Nephron progenitor cell (in vitro differentiated cells): ENCODE measurements around the gene NCR2.

Source experiments
- DNase-seq: peaks from one replicate; pipeline ENCODE4 v3.0.0; 2021
- H3K27ac Mint-ChIP-seq: 2 replicates; pipeline ENCODE4 v1.8.0; 2021; ENCODE audit warnings: mild to moderate bottlenecking, moderate library complexity, mixed read lengths
- H3K27me3 Mint-ChIP-seq: 2 replicates; pipeline ENCODE4 v1.8.0; 2021; ENCODE audit warnings: mild to moderate bottlenecking, low read depth, mixed read lengths; ENCODE audit not compliant: poor library complexity
- H3K36me3 Mint-ChIP-seq: 2 replicates; pipeline ENCODE4 v1.8.0; 2021; ENCODE audit warnings: low read depth, mixed read lengths
- H3K4me1 Mint-ChIP-seq: 2 replicates; pipeline ENCODE4 v1.8.0; 2021; ENCODE audit warnings: mixed read lengths
- H3K4me3 Mint-ChIP-seq: 2 replicates; pipeline ENCODE4 v1.8.0; 2021; ENCODE audit warnings: mild to moderate bottlenecking, moderate library complexity, mixed read lengths
- H3K9me3 Mint-ChIP-seq: 2 replicates; pipeline ENCODE4 v1.8.0; 2021; ENCODE audit warnings: mild to moderate bottlenecking, moderate library complexity, mixed read lengths
- TF ChIP-seq, protein P1 (sequence below): fragments of 200-600 bp; sonication (generic); IDR thresholded peaks from 2 replicates; pipeline ENCODE4 v1.5.0; 2021; ENCODE audit warnings: antibody characterized with exemption

Gene NCR2

DNA sequence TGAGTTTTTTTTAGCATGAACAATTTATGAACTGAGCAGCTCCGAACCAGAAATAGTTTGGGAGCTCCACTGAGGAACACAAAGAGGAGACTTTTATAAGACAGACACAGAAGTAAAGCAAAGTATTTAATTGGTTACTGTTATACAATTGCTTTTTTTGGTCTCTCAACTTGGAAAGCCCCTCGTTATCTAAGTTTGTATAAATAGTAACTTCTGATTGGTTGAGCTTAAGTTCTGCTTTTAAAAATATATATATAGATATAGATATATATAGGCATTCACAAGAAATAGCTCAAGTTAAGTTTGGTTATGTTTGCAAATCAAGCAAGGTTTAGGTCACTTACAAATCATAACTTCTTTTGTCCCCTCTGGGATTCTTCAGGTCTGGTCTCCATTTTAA lies 20.2 kb upstream of the NCR2 start:
- peaks cover 23% of the 10 kb centered on the region for H3K4me1 Mint-ChIP-seq
- no peak for DNase-seq
- H3K27ac Mint-ChIP-seq = no peak overlapping the region
- no peaks in the 10 kb centered on the region for H3K9me3 Mint-ChIP-seq
- H3K4me3 Mint-ChIP-seq = no peak overlapping the region
- peaks cover 40% of the 10 kb centered on the region for H3K27me3 Mint-ChIP-seq
- TF ChIP-seq, protein P1, sequence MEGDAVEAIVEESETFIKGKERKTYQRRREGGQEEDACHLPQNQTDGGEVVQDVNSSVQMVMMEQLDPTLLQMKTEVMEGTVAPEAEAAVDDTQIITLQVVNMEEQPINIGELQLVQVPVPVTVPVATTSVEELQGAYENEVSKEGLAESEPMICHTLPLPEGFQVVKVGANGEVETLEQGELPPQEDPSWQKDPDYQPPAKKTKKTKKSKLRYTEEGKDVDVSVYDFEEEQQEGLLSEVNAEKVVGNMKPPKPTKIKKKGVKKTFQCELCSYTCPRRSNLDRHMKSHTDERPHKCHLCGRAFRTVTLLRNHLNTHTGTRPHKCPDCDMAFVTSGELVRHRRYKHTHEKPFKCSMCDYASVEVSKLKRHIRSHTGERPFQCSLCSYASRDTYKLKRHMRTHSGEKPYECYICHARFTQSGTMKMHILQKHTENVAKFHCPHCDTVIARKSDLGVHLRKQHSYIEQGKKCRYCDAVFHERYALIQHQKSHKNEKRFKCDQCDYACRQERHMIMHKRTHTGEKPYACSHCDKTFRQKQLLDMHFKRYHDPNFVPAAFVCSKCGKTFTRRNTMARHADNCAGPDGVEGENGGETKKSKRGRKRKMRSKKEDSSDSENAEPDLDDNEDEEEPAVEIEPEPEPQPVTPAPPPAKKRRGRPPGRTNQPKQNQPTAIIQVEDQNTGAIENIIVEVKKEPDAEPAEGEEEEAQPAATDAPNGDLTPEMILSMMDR = no peak
- no peaks in the 10 kb centered on the region for H3K36me3 Mint-ChIP-seq

GRCh38 chr6:41315943-41316620 lies 19.3 kb upstream of the NCR2 start:
- no peak for DNase-seq

GRCh38 chr6:41318261-41318653 lies 17.2 kb upstream of the NCR2 start:
- peaks cover 14% of the 10 kb centered on the region for H3K4me1 Mint-ChIP-seq
- H3K27me3 Mint-ChIP-seq = peaks cover 34% of the 10 kb centered on the region
- H3K36me3 Mint-ChIP-seq = no peaks in the 10 kb centered on the region
- peak overlapping the region; percentile 72 for H3K4me3 Mint-ChIP-seq
- H3K9me3 Mint-ChIP-seq = no peaks in the 10 kb centered on the region
- DNase-seq = no peak
- no peak overlapping the region for H3K27ac Mint-ChIP-seq
- TF ChIP-seq, protein P1 = no peak

More at GRCh38 chr6:41315943-41316620, 19.3 kb upstream of the NCR2 start:
- H3K4me3 Mint-ChIP-seq = no peak overlapping the region
- peaks cover 23% of the 10 kb centered on the region for H3K4me1 Mint-ChIP-seq
- no peak overlapping the region for H3K27ac Mint-ChIP-seq
- H3K36me3 Mint-ChIP-seq = no peaks in the 10 kb centered on the region
- H3K27me3 Mint-ChIP-seq = peaks cover 40% of the 10 kb centered on the region
- TF ChIP-seq, protein P1 = no peak
- no peaks in the 10 kb centered on the region for H3K9me3 Mint-ChIP-seq

DNA sequence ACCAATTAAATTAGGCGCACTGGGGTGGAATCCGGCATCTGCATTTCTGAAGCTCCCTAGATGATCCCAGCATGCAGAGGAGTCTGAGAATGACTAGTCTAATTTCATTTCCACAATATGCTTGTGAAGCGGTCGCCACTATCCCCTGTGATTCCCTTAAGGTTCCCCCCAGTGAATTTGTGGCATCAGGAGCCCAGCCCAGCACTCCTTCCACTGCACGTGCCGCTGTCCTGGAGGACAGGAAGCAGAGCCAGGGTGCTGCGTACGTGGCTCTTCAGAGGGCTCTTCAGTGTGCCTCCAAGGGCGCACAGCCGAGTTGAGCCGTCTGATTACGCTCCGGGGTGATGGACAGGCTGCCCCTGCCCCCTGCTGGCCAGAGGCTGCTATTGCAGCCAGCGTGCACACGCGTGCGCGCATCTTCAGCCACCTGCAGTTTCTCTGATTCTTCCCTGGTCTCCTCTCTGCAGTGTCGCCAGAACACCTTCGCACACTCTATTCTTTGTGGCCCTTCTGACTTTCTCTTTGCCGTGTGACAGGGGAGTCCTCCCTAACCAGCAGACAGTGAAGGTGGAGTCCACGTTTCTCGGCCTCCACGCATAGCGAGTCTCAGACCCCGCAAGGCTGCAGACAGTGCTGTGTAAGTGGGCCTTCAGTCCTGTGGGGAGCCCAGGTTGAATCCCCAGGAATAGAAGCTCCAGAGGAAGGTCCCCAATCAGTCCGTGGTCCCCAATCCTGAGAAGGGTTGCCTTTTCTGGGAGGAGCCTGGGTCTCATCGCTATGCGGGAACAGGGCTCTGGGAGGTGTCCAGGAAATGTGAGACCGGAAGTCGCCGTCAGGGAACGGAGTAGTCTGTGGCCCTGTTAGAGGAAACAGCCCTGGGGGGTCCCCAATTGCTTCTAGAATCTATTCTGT lies 16.5 kb upstream of the NCR2 start:
- Mint-ChIP-seq H3K4me3 (peak overlapping the region; percentile 72), H3K27ac (peak overlapping the region; percentile 50), H3K36me3 (no peaks in the 10 kb centered on the region), H3K9me3 (no peaks in the 10 kb centered on the region), H3K27me3 (peaks cover 35% of the 10 kb centered on the region), H3K4me1 (peaks cover 14% of the 10 kb centered on the region)
- TF ChIP-seq, protein P1 = peak; percentile 100
- peak; percentile 85 for DNase-seq

DNA sequence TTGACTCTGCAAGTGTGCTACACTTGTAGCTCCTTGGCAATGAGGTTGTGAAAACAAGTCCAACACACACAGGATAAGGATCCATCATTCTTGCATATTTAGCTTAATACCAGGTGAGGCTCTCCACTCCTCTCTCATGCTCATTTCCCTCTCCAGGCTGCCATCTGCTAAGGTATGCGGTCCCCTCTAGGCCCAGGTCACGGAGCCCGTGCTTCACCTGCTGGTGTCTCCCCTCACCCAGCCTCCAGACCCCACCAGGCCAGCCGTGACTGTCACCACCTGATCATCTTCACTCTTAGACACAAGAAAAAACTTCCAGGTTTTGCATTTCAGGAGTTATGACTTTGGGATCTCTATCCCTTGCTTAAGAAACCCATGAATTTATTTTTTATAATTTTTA lies 14.2 kb upstream of the NCR2 start:
- no peak overlapping the region for H3K4me3 Mint-ChIP-seq
- H3K36me3 Mint-ChIP-seq = no peaks in the 10 kb centered on the region
- no peak overlapping the region for H3K27ac Mint-ChIP-seq
- no peaks in the 10 kb centered on the region for H3K9me3 Mint-ChIP-seq
- peaks cover 46% of the 10 kb centered on the region for H3K27me3 Mint-ChIP-seq
- H3K4me1 Mint-ChIP-seq = peaks cover 25% of the 10 kb centered on the region
- TF ChIP-seq, protein P1 = no peak
- DNase-seq = no peak
